SK-N-SH (cell line): Measurements from ENCODE around the gene MAT2A. TPM values are rescaled to one million over a fixed set of nuclear protein-coding genes. Genes with fewer than 3 reads are reported as not detected.

ENCODE experiments used
- CTCF ChIP-seq: fragments of 200-600 bp; sonication (generic); IDR thresholded peaks from 2 replicates; pipeline ENCODE4 v1.6.1; 2017; ENCODE audit warnings: antibody characterized with exemption, mild to moderate bottlenecking, moderate library complexity
- GABPA ChIP-seq: IDR thresholded peaks from 2 replicates; pipeline ENCODE4 v1.4.0; 2012; ENCODE audit warnings: low read depth, mild to moderate bottlenecking
- GATA2 ChIP-seq: sonication (generic); formaldehyde crosslinking; IDR thresholded peaks from 2 replicates; pipeline ENCODE4 v1.5.0; 2020; ENCODE audit warnings: mild to moderate bottlenecking, missing genetic modification reagents
- MEF2A ChIP-seq: IDR thresholded peaks from 2 replicates; pipeline ENCODE4 v1.4.0; 2012; ENCODE audit warnings: low read depth, borderline replicate concordance
- MXI1 ChIP-seq: IDR thresholded peaks from 2 replicates; pipeline ENCODE4 v1.6.1; 2012; ENCODE audit warnings: mild to moderate bottlenecking, low read depth, low read length, improper control_type of control experiment
- NFIC ChIP-seq: IDR thresholded peaks from 2 replicates; pipeline ENCODE4 v1.4.0; 2012; ENCODE audit warnings: borderline replicate concordance
- NRF1 ChIP-seq: IDR thresholded peaks from 2 replicates; pipeline ENCODE4 v1.6.1; 2012; ENCODE audit warnings: low read depth, mild to moderate bottlenecking, low read length
- RCOR1 ChIP-seq: fragments of 150-350 bp; IDR thresholded peaks from 2 replicates; pipeline ENCODE4 v1.6.1; 2017; ENCODE audit warnings: antibody characterized with exemption, low read length
- REST ChIP-seq: IDR thresholded peaks from 2 replicates; pipeline ENCODE4 v1.6.1; 2012; ENCODE audit warnings: mild to moderate bottlenecking, low read depth, low read length, moderate library complexity
- RXRA ChIP-seq: IDR thresholded peaks from 2 replicates; pipeline ENCODE4 v1.4.0; 2012; ENCODE audit warnings: low read depth, mild to moderate bottlenecking, borderline replicate concordance
- SMC3 ChIP-seq: IDR thresholded peaks from 2 replicates; pipeline ENCODE4 v1.6.1; 2012; ENCODE audit warnings: low read depth, low read length, improper control_type of control experiment
- TEAD4 ChIP-seq: IDR thresholded peaks from 2 replicates; pipeline ENCODE4 v1.4.0; 2012; ENCODE audit warnings: mild to moderate bottlenecking, borderline replicate concordance; ENCODE audit not compliant: insufficient read depth
- YY1 ChIP-seq: IDR thresholded peaks from 2 replicates; pipeline ENCODE4 v1.4.0; 2012; ENCODE audit warnings: low read depth, mild to moderate bottlenecking
- polyA plus RNA-seq, 3 experiments: library from polyadenylated mRNA; depleted of rRNA; stranded (reverse); fragments of >200 nt; gene quantifications; 2 replicates each; pipeline ENCODE4 v1.2.3, GENCODE V29; 2012
- TF ChIP-seq, protein P1 (sequence below): IDR thresholded peaks from 2 replicates; pipeline ENCODE4 v1.4.0; 2012; ENCODE audit warnings: low read depth, borderline replicate concordance
- TF ChIP-seq, protein P2 (sequence below): fragments of 150-350 bp; IDR thresholded peaks from 2 replicates; pipeline ENCODE4 v1.6.1; 2016; ENCODE audit warnings: mild to moderate bottlenecking, low read depth, low read length
- TF ChIP-seq, protein P3 (sequence below): IDR thresholded peaks from 2 replicates; pipeline ENCODE4; 2012

Gene MAT2A
- polyA plus RNA-seq, 1 of the 3 experiments (the other 2 are of a cell fraction): 187 TPM

DNA sequence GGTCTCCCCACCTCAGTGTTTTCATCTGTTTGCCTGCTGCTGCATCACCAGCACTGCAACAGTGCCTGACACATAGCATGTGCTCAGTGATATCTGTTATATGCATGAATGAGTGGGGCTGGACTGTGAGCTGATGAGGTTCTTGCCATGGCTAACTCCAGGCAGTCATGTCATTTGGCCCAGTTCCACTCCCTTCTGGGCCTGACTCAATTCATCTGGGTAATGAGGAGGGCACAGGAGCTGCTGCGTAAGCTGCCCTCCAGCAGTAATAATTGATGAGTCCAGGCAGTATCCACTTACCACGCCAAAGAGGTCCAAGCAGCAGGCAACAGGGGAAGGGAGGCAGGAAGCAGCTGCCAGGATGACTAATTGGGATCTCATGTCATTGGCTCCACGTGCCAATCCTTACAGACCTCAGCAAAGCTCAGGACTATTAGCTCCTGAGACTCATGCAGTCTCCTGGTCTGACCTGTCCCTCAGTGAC is 34.1 kb upstream of the MAT2A start (continued):
- TF ChIP-seq RXRA (peak; percentile 74; the same call in 1 of the 2 replicates), CTCF (no peak), RCOR1 (peak; percentile 76), REST (peak; percentile 33), SMC3 (no peak), YY1 (no peak), GATA2 (CRISPR knock-in tag) (peak; percentile 38; the same call in 1 of the 2 replicates), TEAD4 (peak; percentile 64; the same call in 1 of the 2 replicates), NFIC (peak; percentile 96), MXI1 (peak; percentile 91), NRF1 (no peak), MEF2A (no peak), GABPA (no peak)
- TF ChIP-seq, protein P1, sequence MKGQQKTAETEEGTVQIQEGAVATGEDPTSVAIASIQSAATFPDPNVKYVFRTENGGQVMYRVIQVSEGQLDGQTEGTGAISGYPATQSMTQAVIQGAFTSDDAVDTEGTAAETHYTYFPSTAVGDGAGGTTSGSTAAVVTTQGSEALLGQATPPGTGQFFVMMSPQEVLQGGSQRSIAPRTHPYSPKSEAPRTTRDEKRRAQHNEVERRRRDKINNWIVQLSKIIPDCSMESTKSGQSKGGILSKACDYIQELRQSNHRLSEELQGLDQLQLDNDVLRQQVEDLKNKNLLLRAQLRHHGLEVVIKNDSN: peak; percentile 72; the same call in 1 of the 2 replicates
- TF ChIP-seq, protein P2, sequence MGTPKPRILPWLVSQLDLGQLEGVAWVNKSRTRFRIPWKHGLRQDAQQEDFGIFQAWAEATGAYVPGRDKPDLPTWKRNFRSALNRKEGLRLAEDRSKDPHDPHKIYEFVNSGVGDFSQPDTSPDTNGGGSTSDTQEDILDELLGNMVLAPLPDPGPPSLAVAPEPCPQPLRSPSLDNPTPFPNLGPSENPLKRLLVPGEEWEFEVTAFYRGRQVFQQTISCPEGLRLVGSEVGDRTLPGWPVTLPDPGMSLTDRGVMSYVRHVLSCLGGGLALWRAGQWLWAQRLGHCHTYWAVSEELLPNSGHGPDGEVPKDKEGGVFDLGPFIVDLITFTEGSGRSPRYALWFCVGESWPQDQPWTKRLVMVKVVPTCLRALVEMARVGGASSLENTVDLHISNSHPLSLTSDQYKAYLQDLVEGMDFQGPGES: no peak
- TF ChIP-seq, protein P3, sequence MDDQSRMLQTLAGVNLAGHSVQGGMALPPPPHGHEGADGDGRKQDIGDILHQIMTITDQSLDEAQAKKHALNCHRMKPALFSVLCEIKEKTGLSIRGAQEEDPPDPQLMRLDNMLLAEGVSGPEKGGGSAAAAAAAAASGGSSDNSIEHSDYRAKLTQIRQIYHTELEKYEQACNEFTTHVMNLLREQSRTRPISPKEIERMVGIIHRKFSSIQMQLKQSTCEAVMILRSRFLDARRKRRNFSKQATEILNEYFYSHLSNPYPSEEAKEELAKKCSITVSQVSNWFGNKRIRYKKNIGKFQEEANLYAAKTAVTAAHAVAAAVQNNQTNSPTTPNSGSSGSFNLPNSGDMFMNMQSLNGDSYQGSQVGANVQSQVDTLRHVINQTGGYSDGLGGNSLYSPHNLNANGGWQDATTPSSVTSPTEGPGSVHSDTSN: peak; percentile 96
